Mucosa of gallbladder (tissue), 1 donor: ENCODE results near the gene KCNMB1. TPM values are rescaled to one million over a fixed set of nuclear protein-coding genes. Genes with fewer than 3 reads are reported as not detected.

ENCODE experiments used
- DNase-seq: peaks from one replicate; pipeline ENCODE4 v3.0.0-alpha.2; 2020; ENCODE audit warnings: low spot score
- total RNA-seq: library from RNA; stranded (reverse); gene quantifications from one replicate; pipeline ENCODE4 v1.2.1, GENCODE V29; 2021
- donor health status: DM: no; HTN: no; CAD: no.

Gene KCNMB1
- total RNA-seq, 1 donor from 2014 or later: 20.9 TPM

DNA sequence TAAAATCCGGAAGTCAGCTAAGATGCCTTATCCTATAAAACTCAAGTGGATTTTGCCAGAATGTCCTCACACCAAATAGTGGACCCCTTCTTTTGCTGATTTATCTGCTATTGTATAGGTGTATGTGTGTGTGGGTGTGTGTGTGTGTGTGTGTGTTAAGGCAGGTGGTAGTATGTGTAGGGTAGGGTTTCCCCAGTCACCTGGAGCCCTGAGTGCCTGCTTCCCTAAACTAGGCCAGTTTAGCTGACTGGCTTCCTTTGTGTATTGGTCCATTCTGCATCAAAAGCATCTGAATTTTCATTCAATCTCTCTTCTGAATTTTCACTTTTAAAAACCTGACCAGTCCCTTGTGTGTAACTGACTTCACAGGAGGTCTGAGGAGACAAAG lies 49.4 kb downstream of the KCNMB1 start:
- no peak for DNase-seq

DNA sequence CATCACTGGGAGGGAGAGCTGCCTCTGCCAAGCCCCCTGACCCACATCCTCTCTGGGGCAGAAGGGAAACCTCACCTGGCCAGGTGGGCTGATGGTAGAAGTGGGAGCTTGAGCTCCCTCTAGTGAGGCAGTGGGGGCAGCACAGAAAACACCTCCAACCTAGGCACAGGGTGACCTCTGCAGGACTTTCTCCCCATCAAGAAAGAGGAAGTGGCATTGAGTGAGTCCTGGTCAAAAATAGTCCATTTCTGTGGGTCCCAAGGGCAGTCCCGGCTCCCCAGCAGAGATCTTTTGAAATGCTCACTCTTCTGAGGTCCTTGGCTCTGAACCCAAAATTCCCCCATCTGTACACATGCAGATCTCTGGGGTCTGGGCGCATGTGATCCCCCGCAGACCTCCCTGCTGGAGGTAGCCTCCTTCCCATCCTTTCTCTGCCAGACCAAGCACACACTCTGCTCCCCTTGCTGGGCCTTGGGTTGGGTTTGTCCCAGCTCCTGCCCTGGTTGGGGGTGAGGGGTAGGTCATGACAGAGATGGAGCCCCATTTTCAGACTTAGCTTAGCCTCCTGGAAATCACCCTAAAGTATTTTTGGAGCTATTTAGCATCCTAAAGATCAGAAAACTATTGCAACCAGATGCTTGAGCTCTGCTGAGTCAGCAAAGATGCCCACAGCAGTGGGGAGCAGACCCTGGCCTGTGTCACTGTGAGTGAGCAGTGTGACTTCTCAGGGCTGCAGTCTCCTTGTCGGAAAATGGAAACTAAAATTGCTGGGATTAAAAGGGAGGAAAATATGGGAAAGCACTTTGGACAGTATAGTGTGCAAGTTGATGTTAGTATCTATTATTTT lies 50.0 kb downstream of the KCNMB1 start:
- DNase-seq: peak; percentile 33

DNA sequence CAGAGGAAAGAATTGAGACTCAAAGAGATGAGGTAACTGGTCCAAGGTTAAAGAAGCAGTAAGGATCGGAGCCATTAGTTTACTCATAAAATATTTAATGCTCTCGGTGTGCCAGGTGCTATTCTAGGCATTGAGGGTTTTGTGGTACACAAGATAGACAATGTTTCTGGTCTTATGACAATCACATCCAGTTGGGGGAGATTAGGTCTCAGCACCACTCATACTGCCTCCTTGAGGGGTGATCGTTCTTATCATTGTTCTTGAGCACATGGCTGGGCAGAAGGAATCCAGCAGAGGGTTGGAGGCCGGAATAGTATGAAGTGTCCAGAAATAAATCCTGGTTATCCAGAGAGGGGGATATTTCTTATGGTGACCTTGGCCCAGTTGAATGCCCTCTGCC lies 50.9 kb downstream of the KCNMB1 start:
- DNase-seq: no peak

DNA sequence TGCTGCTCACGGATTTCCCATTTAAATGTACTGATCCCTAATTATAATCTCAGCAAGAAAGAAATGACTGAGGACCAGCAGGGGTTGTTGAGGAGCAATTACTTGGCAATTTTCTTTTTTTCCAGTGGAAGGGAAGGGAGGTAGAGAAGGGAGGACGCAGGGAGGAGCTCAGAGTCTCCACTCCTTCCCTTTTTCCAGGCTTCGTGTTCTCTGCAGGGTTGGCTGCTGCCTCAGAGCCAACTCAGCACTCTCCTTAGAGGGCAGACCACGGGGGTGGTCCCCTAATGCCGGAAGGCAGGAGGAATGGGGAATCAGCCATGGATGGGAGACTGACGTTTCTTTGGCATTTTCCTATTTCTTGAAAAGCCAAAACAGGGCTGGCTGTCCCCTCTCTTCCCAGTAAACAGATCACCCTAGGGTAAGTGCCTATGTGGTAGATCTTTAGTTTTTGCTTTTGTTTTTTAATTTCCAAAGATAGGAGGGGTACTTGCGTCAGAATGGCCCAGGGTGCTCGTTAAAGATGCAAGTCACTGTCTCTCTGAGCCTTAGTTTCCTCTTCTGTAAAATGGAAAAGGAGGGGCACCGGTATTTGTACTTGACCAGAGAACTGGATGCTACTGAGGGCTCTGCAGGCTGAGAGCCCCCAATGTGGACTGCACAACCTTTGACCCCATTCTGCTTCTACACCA lies 52.0 kb downstream of the KCNMB1 start:
- no peak for DNase-seq

- DNase-seq: no peak
These were observed 53.1 kb downstream of the KCNMB1 start for GRCh38 chr5:170336065-170336464.

DNA sequence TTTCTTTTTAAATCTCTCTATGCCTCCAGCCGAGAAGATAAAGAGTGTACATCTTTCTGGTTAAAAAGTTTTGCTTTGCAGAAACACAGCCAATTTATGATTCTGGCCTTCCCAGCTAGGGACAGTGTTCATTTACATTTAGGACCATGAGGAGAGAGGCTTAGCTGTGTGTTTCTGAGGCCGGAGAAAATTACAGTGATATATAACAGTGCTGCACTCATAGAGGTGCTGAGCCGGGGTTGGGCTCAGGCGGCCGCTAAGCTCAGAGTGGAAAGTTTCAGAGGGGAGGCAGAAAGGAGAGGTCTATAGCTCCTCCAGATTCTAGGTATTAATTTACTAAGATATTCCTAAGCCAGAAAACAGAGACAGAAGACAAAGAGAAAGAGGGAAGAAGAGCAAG lies 54.5 kb downstream of the KCNMB1 start:
- DNase-seq: no peak

- DNase-seq: peak; percentile 36
These were observed 55.8 kb downstream of the KCNMB1 start for GRCh38 chr5:170333161-170333910.

DNA sequence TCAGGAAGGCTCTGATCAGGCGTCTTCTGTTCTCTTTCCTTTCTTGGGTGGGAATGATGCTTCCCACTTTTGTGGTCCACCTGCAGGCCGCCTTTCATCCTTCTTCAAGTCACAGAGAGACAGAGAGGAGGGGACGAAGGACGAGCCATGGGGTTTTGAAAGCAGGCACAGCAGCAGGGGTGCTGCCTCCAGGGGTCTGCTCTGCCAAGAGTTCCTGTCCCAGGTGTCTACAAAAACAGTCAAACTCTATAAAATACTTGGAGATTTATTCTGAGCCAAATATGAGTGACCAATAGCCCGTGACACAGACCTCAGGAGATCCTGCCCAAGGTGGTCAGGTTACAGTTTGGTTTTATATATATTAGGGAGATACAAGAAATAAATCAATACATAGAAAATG lies 57.1 kb downstream of the KCNMB1 start:
- no peak for DNase-seq

DNA sequence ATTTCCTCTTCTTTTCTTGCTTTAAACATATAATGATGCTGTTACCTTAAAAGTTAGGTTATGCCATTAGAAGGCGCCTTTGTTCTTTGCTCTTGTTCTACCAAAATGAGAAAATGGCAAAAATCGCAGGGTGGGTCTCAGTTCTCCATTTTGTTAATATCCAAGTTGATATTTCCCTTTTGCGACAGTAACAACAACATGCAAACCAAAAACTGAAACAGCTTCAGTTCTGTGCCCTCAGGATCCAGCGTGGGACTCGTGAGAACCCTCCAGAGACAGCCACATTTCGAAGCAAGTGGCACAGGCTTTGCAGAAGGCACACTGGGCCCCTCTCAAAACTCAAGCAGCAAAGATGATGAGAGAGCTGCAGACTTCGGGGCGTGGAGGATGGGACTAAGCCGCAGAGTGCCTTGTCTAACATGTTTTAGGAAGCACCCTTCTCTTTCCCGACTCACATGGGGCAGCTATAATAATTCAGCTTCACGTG lies 58.6 kb downstream of the KCNMB1 start:
- DNase-seq: no peak

DNA sequence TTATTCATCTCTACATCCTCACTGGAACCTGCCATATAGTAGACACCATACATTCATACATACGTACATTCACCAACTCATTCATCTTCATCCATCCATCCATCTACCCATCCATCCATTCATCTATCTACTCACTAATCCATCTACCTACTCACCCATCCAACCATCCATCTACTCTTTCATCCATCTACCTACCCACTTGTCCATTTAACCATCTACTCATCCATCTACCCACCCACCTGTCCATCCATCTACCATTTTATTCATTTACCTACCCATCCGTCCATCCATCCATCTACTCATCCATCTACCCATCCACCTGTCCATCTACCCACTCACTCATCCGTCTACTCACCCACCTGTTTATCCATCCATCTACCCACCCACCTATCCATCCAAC lies 59.6 kb downstream of the KCNMB1 start:
- DNase-seq: no peak

- no peak for DNase-seq
These were observed 61.3 kb downstream of the KCNMB1 start for GRCh38 chr5:170327829-170328228.

GRCh38 chr5:170327168-170327567 lies 62.0 kb downstream of the KCNMB1 start:
- no peak for DNase-seq

Other genes starting within 250 kb of the KCNMB1 start
- 0.52 TPM for gene C5orf58, start 156.4 kb downstream of the KCNMB1 start, total RNA-seq
- 38.4 TPM for gene LCP2, start 91.6 kb downstream of the KCNMB1 start, total RNA-seq
- gene KCNIP1, start 114.7 kb upstream of the KCNMB1 start, total RNA-seq: 1.5 TPM